ENCODE measurements around the gene LSMEM2.

- TF ChIP-seq CTCF (conservative IDR thresholded peaks at IDR 0.05; ENCODE audit: low read depth, low read length) (peak; percentile 82), EZH2 (IDR thresholded peaks at IDR 0.05; ENCODE audit: borderline replicate concordance, low read depth, low read length, poor library complexity, severe bottlenecking) (no peak)
Observed at GRCh38 chr3:50272911-50273688, 5.8 kb upstream of the LSMEM2 start.

Data from A673 (cell line).